Hepatocyte (in vitro differentiated cells): Measurements from ENCODE around the gene ARHGAP26.

Experiments
- CTCF ChIP-seq: fragments of 200-600 bp; sonication (generic); IDR thresholded peaks from 2 replicates; pipeline ENCODE4 v1.5.1; 2016; ENCODE audit warnings: antibody characterized with exemption, mild to moderate bottlenecking; ENCODE audit not compliant: poor library complexity
- EZH2 ChIP-seq: fragments of 200-600 bp; sonication (generic); IDR thresholded peaks from 2 replicates; pipeline ENCODE4 v1.6.1; 2016; ENCODE audit warnings: antibody characterized with exemption, mild to moderate bottlenecking, borderline replicate concordance

- TF ChIP-seq CTCF (no peak), EZH2 (no peak)
Measured at GRCh38 chr5:142817949-142818431, 47.8 kb downstream of the ARHGAP26 start.
